Suprapubic skin (tissue), 3 donors: ENCODE results near the gene RRP1.

ENCODE experiments used
- POLR2A ChIP-seq, 2 donors: fragments of 450-650 bp; IDR thresholded peaks; one replicate each; pipeline ENCODE4 v1.6.1; 2017; ENCODE audit warnings: antibody characterized with exemption in 2 of 2, mild to moderate bottlenecking in 2 of 2, moderate library complexity in 2 of 2
- TF ChIP-seq, protein P1 (sequence below), 2 donors: fragments of 200-600 bp in 1 of 2; fragments of 450-650 bp in 1 of 2; sonication (generic) in 1 of 2; IDR thresholded peaks; one replicate each; pipeline ENCODE4 v1.5.1; 2016 to 2019; ENCODE audit warnings: antibody characterized with exemption in 2 of 2, mild to moderate bottlenecking in 1 of 2, moderate library complexity in 1 of 2

DNA sequence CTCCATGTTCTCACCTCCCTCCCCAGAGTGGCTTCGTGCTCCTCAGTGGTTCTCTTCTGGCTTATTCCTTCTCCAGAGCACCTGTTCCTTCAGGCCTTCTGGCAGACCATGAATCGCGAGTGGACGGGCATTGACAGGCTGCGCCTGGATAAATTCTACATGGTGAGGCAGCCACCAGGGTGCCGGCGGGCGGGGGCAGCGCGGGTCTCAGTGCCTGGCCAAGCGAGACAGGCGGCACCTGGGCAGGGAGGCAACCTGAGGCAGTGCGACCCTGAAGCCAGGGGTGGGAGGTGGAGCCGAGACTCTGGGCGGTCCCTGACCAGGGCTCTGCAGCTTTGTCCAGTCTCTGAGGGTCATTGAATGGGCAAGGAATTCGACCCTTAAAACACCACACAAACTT is 3.9 kb downstream of the RRP1 start:
- no peak for TF ChIP-seq POLR2A (IDR thresholded peaks at IDR 0.05)
- TF ChIP-seq, protein P1, sequence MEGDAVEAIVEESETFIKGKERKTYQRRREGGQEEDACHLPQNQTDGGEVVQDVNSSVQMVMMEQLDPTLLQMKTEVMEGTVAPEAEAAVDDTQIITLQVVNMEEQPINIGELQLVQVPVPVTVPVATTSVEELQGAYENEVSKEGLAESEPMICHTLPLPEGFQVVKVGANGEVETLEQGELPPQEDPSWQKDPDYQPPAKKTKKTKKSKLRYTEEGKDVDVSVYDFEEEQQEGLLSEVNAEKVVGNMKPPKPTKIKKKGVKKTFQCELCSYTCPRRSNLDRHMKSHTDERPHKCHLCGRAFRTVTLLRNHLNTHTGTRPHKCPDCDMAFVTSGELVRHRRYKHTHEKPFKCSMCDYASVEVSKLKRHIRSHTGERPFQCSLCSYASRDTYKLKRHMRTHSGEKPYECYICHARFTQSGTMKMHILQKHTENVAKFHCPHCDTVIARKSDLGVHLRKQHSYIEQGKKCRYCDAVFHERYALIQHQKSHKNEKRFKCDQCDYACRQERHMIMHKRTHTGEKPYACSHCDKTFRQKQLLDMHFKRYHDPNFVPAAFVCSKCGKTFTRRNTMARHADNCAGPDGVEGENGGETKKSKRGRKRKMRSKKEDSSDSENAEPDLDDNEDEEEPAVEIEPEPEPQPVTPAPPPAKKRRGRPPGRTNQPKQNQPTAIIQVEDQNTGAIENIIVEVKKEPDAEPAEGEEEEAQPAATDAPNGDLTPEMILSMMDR (IDR thresholded peaks at IDR 0.05) = no peak
